ENCODE results near the gene VAT1. TPM values are rescaled to one million over a fixed set of nuclear protein-coding genes. Genes with fewer than 3 reads are reported as not detected.
A peak's percentile ranks its signal among the peaks of the same experiment; 100 is the strongest.

Gene VAT1
- total RNA-seq, 1 donor from 2014 or later = 83.5 TPM

DNA sequence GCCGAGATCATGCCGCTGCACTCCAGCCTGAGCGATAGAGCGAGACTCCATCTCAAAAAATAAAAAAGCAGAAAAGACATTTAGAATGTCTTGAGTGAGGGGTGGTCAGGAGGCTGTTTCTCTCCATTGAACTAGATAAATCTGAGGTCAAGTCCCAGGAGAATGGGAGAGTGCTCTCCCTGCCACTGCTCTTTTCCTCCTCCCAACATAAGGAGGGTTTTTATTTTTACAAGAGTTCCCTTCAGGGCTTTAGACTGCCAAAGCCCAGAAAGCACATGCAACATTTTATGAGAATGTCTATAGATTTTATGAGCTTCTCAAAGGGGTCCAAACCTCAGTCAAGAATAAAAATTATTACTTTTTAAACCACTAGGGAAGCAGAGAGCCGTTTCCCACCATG lies 4.4 kb upstream of the VAT1 start:
- no peak for ATAC-seq

DNA sequence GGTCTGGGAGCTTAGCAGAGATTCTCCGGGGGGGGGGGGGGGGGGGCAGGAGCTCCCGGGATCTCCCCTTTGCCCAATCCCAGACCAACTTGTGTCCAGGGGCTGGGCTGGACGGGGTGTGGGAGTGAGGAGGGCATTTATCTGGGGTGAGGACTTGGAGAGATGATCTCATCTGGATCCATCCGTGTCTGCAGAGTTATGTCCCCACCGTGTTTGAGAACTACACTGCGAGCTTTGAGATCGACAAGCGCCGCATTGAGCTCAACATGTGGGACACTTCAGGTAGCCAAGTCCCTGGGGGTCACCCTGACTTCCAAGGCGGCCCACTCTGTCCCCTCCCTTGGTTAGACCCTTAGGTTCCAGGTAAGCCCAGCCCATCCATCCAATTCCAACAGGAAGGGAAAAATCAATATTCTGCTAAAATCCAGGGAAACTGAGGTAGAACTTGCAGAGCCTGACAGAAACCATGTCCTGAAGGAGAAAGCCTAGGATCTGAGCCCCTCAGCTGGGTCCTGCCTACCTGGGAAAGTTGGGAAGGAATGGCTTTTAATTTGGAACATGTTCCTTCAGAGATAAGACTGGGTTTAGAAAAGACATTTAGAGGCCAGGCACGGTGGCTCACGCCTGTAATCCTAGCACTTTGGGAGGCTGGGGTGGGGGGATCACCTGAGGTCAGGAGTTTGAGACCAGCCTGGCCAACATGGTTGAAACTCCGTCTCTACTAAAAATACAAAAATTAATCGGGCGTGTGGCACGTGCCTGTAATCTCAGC lies 3.8 kb upstream of the VAT1 start:
- ATAC-seq = no peak

DNA sequence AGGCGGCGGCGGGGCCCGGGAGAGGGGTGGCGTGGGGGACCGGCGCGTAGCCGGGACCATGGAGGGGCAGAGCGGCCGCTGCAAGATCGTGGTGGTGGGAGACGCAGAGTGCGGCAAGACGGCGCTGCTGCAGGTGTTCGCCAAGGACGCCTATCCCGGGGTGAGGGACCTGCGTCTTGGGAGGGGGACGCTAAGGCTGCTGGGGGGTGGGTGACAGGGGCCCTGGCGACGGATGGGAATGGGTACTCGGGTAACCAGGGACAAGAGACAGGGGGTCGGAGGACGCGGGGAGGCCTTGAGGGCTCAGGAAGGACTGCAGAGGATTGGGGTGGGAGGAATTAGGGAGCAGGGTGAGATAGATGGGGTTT lies 3.1 kb upstream of the VAT1 start:
- ATAC-seq = no peak

DNA sequence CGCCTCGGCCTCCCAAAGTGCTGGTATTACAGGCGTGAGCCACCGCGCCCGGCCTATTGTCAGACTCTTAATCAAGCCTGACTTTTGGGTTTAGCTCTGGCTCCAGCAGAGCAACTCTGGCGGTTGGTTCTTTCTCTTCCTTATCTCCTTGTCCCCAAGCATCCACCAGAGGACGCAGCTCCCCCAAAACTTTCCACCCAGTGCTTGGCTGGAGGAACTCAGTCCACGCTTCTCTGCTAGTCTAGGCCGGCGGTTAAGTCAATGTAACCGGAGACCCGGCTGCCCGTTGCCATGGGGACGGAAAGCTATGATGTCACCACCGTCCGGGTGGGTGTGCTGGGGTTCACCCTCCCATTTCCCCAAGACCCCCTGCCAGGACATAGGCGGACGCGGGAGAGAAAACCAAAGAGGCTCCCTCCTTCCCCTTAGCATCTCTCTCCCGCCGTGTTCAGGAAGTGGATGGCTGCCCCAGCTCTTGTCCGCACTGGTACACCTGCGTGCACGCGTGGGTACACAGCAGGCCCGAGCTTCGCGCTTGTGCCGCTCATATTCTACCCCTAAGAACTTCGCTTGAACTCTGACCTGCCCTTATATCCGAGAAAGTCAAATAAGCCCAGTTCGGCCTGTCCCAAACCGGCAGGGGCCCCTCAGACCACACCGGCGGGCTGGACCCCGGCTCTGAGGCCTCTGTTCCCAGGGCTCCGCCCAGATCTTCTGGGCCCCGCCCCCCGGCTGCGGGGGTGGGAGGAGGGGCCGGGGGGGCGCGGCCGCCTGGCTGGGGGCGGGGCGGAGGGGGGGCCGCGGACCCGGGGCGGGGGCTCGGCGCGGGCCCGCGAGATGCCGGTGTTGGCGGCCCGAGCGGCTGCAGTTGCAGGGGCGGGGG lies 2.5 kb upstream of the VAT1 start, which contains the start of gene RND2:
Gene RND2 (plus strand): TSS at position 825 of the 883 bp plus-strand sequence. CDS start 117 bp downstream, outside the sequence.
- ATAC-seq = peak; percentile 58

DNA sequence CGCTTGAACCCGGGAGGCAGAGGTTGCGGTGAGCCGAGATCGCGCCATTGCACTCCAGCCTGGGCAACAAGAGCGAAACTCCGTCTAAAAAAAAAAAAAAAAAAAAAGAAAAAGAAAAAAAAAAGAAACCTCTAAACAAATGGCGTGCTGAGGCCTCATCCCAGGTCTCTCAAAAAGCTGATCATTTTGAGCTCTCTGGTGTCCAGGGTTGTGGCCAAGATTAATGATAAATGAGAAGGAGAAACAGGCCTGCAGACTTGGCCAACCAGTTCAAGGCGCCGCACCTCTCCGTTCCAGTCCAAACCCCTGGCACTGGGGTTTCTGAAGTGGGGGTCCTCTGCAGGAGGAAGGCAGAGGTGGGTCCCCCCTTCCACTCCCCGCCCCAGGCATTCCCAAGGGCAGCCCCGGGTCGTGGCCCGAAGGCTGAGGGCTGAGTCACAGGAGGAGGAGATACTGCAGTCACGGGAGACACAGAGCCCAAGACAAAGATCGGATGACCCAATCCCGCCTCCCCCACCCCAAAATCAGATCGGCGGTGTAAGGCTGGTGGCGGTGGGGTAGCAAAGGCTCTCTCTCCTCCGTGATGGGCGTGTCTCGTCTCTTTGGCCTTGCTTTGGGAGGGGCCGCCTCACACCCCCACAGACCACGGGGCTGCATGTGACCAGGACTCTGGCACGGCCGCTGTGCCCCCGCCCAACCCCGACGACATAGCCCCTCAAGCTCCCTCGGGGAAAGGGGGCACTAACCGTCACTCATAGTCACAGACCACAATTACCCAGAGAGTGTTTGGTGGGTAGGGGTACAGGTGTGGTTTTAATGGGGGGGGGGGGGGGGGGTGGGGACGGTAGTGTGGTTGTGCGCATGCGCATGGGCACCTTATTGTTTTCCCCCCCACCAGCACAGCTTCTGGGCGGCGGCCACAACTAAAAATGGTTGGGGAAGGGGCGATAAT lies 1.1 kb downstream of the VAT1 start:
- ATAC-seq = peak; percentile 31

DNA sequence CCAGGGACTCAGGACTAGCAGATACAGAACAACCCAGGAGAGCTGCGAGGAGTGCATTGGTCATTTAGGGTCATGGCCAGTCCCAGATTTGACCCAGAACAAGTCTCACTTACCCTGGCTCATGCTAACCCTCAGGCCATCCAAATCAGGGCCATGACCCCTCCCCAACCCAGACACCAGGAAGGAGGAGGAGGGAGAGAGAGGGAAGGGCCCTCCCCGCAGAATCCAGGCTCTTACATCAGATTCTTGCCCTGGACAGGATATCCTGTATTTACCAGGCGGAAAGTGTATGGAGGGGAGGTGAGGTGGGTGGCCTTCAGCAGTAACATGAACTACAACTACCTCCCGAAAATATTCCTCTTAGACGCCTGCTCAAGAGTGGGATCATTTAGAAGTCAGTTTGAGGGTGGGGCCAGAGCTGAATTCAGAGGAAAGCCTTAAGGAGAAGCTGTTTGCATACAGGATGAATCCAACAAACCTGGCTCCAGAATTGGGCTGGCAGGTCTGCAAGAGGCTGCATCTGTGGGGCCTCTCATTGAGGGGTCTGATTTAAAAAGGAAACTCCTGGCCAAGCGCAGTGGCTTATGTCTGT lies 2.1 kb downstream of the VAT1 start:
- ATAC-seq = no peak

DNA sequence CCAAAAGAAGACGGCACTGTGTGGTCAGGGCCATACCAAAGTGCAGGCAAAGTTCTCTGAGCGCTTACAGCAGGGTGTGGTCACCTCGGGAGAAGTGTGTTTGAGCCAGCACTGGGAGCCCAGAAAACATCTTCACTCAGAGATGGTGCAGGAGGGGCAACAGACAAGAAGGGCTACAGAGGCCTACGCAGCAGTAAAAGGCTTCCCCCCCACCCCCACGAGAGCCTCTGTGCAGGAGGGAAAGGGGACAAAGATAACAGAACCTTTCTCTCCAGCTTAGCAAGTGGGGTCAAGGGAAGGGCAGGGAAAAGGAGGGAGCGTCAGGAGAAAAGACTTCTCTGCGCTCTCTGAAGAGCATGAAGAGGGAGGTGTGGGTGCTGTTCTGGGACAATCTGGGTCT lies 2.8 kb downstream of the VAT1 start:
- no peak for ATAC-seq

DNA sequence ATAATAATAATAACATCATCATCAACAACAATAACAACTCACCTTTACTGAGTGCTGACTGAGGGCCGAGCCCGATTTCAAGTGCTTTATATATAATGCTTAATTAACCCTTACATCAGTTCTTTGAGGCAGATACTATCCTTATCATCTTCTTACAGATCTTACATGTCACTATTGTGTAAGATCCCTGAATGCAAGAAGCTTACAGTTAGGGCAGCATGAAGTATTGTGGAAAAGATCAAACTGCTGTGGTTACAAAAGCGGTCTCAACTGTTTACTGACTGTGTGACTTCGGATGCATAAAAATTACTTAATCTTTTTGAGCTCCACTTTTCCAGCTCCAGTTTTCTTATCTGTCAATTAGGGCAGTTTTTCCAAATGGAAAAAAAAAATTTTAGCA lies 3.3 kb downstream of the VAT1 start:
- ATAC-seq = no peak

DNA sequence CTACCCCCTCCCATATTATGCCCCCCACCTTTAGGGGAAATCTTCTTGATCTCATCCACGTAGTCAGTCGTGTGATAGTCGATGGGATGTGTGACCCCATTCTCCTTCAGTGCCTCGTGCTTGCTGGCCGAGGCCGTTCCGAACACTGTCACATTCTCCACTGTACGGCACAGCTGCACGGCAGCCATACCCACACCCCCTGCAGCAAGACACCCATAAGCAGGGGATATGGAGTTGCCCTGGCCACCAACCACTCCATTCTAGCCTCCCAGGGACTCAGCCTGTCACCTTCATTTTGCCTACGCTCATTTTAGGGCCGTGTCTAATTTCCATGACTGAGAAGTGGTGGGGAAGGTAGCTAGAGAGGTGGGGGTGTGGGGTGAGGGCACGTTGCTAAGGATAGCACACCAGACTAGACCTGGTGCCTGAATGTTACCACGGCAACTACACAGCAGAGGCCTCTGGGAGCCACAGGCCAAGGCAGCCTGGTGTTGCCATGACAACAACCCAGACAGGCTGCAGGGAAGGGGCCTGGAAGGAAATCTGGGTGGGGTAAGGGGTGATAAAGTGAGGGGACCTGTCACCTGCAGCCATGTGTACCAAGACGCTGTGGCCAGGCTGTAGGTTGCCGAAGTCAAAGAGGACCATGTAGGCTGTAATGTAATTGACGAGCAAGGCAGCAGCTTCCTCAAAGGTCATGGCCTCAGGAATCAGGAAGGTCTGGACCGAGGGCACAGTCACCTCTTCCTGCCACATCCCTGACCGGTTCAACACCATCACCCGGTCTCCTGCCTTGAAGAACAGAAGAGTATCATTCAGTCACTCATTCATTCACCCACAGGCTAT lies 4.0 kb downstream of the VAT1 start:
- peak; percentile 11 for ATAC-seq

DNA sequence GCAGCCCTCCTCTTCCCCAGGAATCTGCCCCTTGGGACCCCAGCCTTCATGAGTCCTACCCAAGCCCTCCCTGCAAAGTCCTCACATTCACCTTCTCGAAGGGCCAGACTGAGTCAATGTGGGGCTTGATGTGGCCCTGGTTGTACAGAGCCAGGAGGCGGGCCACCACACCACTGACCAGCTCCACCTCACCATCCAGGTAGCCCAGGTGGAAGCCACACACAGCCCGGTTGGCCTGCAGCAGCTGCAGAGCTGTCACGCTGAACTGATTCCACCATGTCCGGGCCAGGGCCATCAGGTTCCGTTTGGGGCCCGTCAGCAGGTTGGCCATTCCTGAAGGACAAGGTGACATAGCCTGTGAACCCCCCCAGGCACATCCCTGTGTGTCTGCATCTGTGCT lies 6.0 kb downstream of the VAT1 start:
- ATAC-seq = no peak

DNA sequence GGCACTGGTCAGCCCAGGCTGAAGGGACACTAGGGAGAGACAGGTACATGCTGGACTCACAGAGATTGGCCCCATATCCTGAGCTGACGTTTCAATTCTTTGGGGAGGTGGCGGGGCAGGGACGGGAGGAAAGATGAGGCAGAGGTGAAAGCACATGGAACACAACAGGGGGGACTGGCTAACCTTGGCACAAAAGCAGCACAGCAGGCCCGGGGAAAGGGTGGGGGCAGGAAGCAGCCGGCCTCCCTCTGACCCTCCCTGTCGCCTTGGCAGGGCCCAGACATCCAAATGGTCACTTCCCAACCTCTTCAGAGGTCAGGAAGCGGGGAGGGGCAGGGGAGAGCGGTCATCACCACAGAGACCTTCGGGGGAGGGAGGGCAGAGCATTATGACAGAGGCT lies 6.6 kb downstream of the VAT1 start:
- ATAC-seq = peak; percentile 35

DNA sequence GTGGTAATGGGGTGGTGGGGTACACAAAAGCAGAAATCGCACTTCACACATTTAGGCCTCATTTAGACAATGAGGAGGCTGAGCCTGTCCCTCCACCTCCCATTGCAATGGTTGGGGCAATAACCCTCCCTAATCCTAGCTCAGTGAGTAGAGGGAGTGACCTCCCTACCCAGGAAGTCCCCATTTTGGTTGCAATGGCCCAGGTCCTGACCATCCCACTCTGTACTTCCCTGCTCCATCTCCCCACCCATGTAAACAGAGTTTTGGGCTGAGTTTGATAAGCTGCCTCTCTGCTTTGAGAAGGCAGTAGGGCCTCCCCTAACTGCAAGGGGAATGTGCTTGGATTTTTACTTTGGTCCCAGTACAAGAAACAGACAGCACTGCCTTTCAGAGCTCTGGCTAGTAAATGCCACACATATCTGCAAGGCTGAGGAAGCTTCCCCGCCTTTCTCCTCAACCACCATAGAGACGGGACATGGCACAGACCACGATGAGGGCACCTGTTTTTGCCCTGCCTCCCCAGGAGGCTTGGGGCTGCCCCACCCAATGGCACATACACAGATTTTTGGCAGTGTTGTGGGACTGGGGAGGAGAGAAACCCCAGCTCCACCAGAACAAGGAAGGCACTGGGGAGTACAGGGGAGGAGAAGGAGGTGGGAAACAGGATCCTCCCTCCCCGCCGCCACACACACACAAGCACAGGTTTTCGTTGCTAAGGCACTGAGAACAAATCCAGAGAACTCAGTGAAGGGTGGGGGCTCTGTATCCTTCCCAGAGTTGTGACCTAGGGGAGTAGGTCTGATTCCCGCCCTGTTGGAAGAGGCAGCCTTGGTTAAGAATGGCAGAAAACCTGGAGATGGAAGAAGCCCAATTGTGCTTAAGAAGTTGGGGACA lies 7.3 kb downstream of the VAT1 start:
- ATAC-seq = no peak

DNA sequence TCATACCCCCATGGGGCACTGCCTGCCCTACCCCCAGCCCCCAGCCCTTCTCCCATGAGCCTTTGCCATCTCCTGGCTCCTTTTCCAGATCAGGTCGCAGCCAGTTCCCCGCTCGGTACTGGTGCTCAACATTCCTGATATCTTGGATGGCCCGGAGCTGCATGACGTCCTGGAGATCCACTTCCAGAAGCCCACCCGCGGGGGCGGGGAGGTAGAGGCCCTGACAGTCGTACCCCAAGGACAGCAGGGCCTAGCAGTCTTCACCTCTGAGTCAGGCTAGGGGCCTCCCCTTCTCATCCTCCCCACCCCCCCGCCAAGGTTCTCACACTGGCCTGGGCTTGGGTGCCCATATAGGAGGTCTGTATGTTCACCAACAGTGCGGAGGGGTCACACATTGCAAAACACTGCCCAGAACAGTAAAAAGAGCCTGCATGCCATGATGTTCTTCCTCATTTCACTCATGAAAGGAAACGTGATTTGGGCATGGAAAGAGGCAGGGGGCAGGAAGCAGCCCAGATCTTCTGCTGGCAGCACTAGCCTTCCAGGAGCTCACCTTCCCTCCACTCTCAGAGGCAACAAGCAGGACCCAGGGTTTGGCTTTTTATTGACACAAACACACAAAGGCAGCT lies 8.1 kb downstream of the VAT1 start:
- no peak for ATAC-seq

DNA sequence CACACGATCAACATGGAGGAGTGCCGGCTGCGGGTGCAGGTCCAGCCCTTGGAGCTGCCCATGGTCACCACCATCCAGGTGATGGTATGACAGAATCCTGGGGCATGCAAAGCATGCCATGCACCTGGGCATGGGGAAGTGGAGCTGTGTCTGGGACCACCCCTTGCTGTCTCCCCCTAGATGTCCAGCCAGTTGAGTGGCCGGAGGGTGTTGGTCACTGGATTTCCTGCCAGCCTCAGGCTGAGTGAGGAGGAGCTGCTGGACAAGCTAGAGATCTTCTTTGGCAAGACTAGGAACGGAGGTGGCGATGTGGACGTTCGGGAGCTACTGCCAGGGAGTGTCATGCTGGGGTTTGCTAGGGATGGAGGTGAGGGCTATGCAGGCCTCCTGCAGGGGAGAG lies 8.9 kb downstream of the VAT1 start:
- ATAC-seq = no peak

DNA sequence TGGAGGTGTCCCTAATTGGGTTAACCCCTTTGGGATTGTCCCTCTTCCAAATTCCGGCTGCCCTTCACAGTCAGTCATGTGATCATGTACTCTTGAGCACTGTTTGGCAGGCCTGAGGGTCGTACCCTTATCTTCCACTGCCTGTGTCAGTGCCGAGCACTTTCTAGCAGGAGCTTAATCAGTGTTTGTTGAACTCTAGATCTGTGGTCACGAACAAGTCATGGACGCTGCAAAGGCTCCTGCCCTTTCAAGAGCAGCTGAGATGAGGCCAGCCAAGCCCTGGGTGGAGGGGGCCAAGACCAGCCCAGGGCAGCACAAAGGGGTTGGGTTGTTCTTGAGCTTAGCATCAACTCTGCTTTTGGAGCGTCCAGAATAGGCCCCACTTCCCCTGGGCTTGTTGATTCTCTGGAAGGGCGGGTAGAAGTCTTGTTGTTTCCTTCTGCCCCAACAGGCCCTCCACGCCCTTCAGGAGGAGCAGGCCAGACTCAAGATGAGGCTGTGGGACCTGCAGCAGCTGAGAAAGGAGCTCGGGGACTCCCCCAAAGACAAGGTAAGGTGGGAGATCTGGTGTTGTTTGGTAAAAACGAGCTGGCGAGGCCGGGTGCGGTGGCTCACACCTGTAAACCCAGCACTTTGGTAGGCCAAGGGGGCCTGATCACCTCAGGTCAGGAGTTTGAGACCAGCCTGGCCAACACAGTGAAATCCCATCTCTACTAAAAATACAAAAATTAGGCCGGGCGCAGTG lies 10.3 kb downstream of the VAT1 start:
- ATAC-seq = no peak

DNA sequence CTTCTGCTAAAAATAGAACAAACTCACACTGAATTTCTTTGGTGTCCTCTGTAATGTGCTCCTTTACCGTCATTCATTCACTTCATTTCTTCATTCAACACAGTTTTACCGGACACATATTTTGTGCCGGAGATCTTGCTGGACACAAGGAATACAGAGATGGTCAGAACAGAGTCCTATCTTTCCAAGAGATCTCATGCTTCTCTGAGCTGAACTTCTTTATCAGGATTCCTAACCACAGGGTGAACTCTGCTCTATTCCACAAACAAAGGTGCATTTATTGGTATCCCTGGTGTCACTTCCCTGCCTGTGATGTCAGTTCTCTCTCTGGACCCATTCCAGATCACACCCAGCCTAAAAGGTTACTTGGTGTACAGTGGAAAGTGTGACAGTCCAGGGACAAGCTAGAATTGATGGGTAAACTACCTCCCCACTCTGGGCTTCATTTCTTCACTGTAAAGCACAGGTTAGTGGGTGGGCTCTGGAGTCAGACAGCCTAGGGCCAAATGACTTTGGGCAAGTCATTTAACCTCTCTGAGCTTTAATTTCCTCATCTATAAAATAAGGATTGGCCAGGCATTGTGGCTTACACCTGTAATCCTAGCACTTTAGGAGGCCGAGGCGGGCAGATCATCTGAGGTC lies 11.4 kb downstream of the VAT1 start:
- no peak for ATAC-seq

DNA sequence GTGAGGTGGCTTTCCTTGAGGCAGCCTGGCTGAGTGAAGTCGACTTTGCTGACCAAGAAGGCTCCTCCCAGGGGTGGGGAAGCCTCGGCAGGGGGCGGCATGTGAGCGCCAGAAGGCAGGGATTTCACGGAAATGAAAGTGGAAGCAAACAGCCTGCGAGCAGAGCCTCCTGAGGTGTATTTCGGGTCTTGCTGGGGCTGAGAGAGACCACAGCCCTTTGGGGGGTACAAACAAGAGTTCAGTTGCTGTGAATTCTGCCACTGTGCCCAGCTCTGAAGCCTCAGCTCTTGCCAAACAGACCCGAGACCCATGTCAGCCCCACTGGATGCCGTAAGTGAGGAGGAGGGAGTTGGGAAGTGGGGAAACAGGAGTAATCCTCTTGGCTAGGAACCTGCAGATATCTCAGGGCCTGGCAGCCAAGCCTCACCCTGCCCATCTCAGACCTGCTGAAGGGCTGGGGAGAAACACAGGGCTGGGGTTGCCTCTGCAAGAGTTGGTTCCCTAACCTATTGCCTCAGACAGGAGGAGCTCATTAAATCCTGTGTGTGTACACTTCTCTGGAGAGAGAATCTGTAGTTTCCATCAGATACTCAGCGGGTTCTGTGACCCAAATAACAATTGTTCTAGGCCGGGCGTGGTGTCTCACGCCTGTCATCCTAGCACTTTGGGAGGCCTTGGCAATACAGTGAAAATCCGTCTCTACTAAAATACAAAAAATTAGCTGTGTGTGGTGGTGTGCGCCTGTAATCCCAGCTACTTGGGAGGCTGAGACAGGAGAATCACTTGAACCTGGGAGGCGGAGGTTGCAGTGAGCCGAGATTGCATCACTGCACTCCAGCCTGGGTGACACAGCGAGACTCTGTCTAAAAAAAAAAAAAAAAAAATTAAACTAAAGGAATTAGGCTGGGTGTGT lies 15.3 kb downstream of the VAT1 start, which contains the start of gene IFI35:
Gene IFI35 (plus strand): TSS at position 146 of the 913 bp plus-strand sequence. CDS start 164 bp downstream, at position 310.
- peak; percentile 59 for ATAC-seq
